H9 (cell line): Measurements from ENCODE around the gene MYOM3. TPM values are rescaled to one million over a fixed set of nuclear protein-coding genes. Genes with fewer than 3 reads are reported as not detected.

ENCODE experiments used
- DNase-seq: peaks from one replicate; pipeline ENCODE4 v3.0.0-alpha.2; 2017
- H2AFZ ChIP-seq: one replicate; pipeline ENCODE4 v1.6.1; 2013; ENCODE audit warnings: mild to moderate bottlenecking, low read length, control low read depth, moderate library complexity
- H2AK5ac ChIP-seq: 2 replicates; pipeline ENCODE4 v1.6.1; 2013; ENCODE audit warnings: low read length, control low read depth, mixed read lengths; ENCODE audit not compliant: insufficient read length
- H2BK120ac ChIP-seq: one replicate; pipeline ENCODE4 v1.6.1; 2013; ENCODE audit warnings: low read depth, mild to moderate bottlenecking, low read length, control low read depth, inconsistent platforms; ENCODE audit not compliant: poor library complexity, severe bottlenecking
- H2BK12ac ChIP-seq: 2 replicates; pipeline ENCODE4 v1.6.1; 2013; ENCODE audit warnings: low read length, control low read depth, mixed read lengths, low read depth; ENCODE audit not compliant: insufficient read length
- H2BK15ac ChIP-seq: 2 replicates; pipeline ENCODE4 v1.6.1; 2013; ENCODE audit warnings: low read depth, low read length, control low read depth
- H2BK20ac ChIP-seq: one replicate; pipeline ENCODE4 v1.6.1; 2013; ENCODE audit warnings: low read depth, mild to moderate bottlenecking, low read length, control low read depth, inconsistent platforms; ENCODE audit not compliant: poor library complexity, severe bottlenecking
- H2BK5ac ChIP-seq: 2 replicates; pipeline ENCODE4 v1.6.1; 2013; ENCODE audit warnings: low read length, control low read depth, mixed read lengths; ENCODE audit not compliant: insufficient read length
- H3K14ac ChIP-seq: 2 replicates; pipeline ENCODE4 v1.6.1; 2013; ENCODE audit warnings: low read length, control low read depth; ENCODE audit not compliant: insufficient read depth
- H3K18ac ChIP-seq: 2 replicates; pipeline ENCODE4 v1.6.1; 2013; ENCODE audit warnings: low read depth, mild to moderate bottlenecking, mixed read lengths, low read length, control low read depth; ENCODE audit not compliant: insufficient read length
- H3K23ac ChIP-seq: 2 replicates; pipeline ENCODE4 v1.6.1; 2013; ENCODE audit warnings: low read length, control low read depth, mixed read lengths, low read depth; ENCODE audit not compliant: insufficient read length
- H3K23me2 ChIP-seq: 2 replicates; pipeline ENCODE4 v1.6.1; 2013; ENCODE audit warnings: low read depth, mild to moderate bottlenecking, mixed read lengths, low read length, control low read depth; ENCODE audit not compliant: insufficient read length, poor library complexity, severe bottlenecking
- H3K27ac ChIP-seq: 2 replicates; pipeline ENCODE4 v1.5.1; 2013; ENCODE audit warnings: low read length, control low read depth, mixed read lengths, low read depth; ENCODE audit not compliant: insufficient read length
- H3K27me3 ChIP-seq: 2 replicates; pipeline ENCODE4 v1.6.1; 2013; ENCODE audit warnings: low read length, control low read depth, inconsistent platforms; ENCODE audit not compliant: insufficient read depth
- H3K4ac ChIP-seq: 2 replicates; pipeline ENCODE4 v1.6.1; 2013; ENCODE audit warnings: low read depth, mild to moderate bottlenecking, control low read depth, inconsistent platforms, low read length, moderate library complexity
- H3K4me1 ChIP-seq: 2 replicates; pipeline ENCODE4 v1.6.1; 2013; ENCODE audit warnings: low read length, control low read depth, inconsistent platforms; ENCODE audit not compliant: insufficient read depth
- H3K4me2 ChIP-seq: 2 replicates; pipeline ENCODE4 v1.6.1; 2013; ENCODE audit warnings: low read length, control low read depth, mixed read lengths; ENCODE audit not compliant: insufficient read length, insufficient read depth
- H3K56ac ChIP-seq: 2 replicates; pipeline ENCODE4 v1.6.1; 2013; ENCODE audit warnings: low read depth, mild to moderate bottlenecking, mixed read lengths, low read length, control low read depth; ENCODE audit not compliant: insufficient read length
- H3K79me1 ChIP-seq: 2 replicates; pipeline ENCODE4 v1.6.1; 2013; ENCODE audit warnings: low read depth, mild to moderate bottlenecking, moderate library complexity, low read length, control low read depth, inconsistent platforms; ENCODE audit not compliant: insufficient read depth, poor library complexity, severe bottlenecking
- H3K79me2 ChIP-seq: 2 replicates; pipeline ENCODE4 v1.6.1; 2013; ENCODE audit warnings: low read length, control low read depth, inconsistent platforms; ENCODE audit not compliant: insufficient read depth
- H3K9ac ChIP-seq: 2 replicates; pipeline ENCODE4 v1.6.1; 2013; ENCODE audit warnings: low read length, control low read depth, mixed read lengths; ENCODE audit not compliant: insufficient read length; ENCODE audit errors: extremely low read depth
- H3K9me3 ChIP-seq: one replicate; pipeline ENCODE4 v1.6.1; 2013; ENCODE audit warnings: low read depth, low read length, inconsistent platforms; ENCODE audit not compliant: control insufficient read depth
- H3T11ph ChIP-seq: one replicate; pipeline ENCODE4 v1.6.1; 2013; ENCODE audit warnings: mild to moderate bottlenecking, low read length, control low read depth, inconsistent platforms
- H4K20me1 ChIP-seq: one replicate; pipeline ENCODE4 v1.6.1; 2013; ENCODE audit not compliant: control insufficient read depth, insufficient read length, insufficient read depth
- H4K5ac ChIP-seq: 2 replicates; pipeline ENCODE4 v1.6.1; 2013; ENCODE audit warnings: low read depth, mild to moderate bottlenecking, mixed read lengths, low read length, control low read depth; ENCODE audit not compliant: insufficient read length
- H4K8ac ChIP-seq: replicated peaks from 2 replicates; pipeline ENCODE4 v1.6.1; 2013; ENCODE audit warnings: low read length, control low read depth, mixed read lengths, low read depth; ENCODE audit not compliant: insufficient read length
- H4K91ac ChIP-seq: 2 replicates; pipeline ENCODE4 v1.6.1; 2013; ENCODE audit warnings: low read depth, mild to moderate bottlenecking, moderate library complexity, mixed read lengths, low read length, control low read depth; ENCODE audit not compliant: insufficient read length
- H3K27ac Mint-ChIP-seq, 3 experiments: 2 replicates in 2 of 3; 3 replicates in 1 of 3; pipeline ENCODE4 v1.8.0; 2020 to 2021; ENCODE audit warnings: mixed read lengths in 3 of 3, mild to moderate bottlenecking in 1 of 3, moderate library complexity in 1 of 3
- H3K27me3 Mint-ChIP-seq: 2 replicates; pipeline ENCODE4 v1.8.0; 2021; ENCODE audit warnings: low read depth, mild to moderate bottlenecking, moderate library complexity, mixed read lengths
- H3K36me3 Mint-ChIP-seq, 3 experiments: 2 replicates in 2 of 3; 3 replicates in 1 of 3; pipeline ENCODE4 v1.8.0; 2020 to 2021; ENCODE audit warnings: low read depth in 3 of 3, mixed read lengths in 3 of 3; ENCODE audit not compliant: insufficient read depth in 1 of 3
- H3K4me1 Mint-ChIP-seq, 2 experiments: 2 replicates each; pipeline ENCODE4 v1.8.0; 2020; ENCODE audit warnings: mixed read lengths in 2 of 2
- H3K4me3 Mint-ChIP-seq, 2 experiments: 2 replicates in 1 of 2; 3 replicates in 1 of 2; pipeline ENCODE4 v1.8.0; 2020 to 2021; ENCODE audit warnings: mild to moderate bottlenecking in 2 of 2, mixed read lengths in 2 of 2, moderate library complexity in 1 of 2
- H3K9me3 Mint-ChIP-seq, 2 experiments: 2 replicates in 1 of 2; 3 replicates in 1 of 2; pipeline ENCODE4 v1.8.0; 2020; ENCODE audit warnings: mild to moderate bottlenecking in 2 of 2, mixed read lengths in 2 of 2, moderate library complexity in 1 of 2
- WGBS: extraction: QIAGEN DNeasy Blood & Tissue Kit; methylation state at CpG from one replicate; pipeline ENCODE4 v1.1.7; 2013; ENCODE audit warnings: missing lambda C conversion rate, low lambda C conversion rate, mixed read lengths; ENCODE audit not compliant: insufficient read length; ENCODE audit errors: extremely low coverage; 5-methylcytosine and 5-hydroxymethylcytosine counted together
- total RNA-seq: library from RNA; stranded (reverse); gene quantifications from 2 replicates; pipeline ENCODE4 v1.2.1, GENCODE V29; 2021
- TF ChIP-seq, protein P1 (sequence below): fragments of 200-600 bp; sonication (generic); conservative IDR thresholded peaks from 3 replicates; pipeline ENCODE4 v1.8.0; 2021; ENCODE audit warnings: antibody characterized with exemption, mild to moderate bottlenecking

The MYOM3 gene
- total RNA-seq, 1 experiment from 2014 or later = 0.11 TPM

DNA sequence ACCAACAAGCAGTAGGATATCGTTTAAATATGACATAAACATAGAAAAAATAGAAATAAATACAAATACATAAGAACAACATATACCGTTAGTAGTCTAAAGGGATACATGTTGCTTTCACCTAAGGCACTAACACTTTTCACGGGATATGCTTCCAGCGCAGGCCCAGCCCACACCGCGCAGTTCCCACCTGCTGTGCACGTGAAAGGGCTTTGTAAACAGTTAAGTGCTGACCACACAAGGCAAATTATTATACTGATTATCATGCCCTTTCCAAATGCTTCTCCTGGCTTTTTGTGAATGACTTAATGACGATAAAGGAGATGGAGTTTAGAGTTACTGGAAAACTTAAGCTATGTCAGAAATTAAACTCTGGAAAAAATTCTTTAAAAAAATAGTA lies 42.3 kb upstream of the MYOM3 start:
- TF ChIP-seq, protein P1, sequence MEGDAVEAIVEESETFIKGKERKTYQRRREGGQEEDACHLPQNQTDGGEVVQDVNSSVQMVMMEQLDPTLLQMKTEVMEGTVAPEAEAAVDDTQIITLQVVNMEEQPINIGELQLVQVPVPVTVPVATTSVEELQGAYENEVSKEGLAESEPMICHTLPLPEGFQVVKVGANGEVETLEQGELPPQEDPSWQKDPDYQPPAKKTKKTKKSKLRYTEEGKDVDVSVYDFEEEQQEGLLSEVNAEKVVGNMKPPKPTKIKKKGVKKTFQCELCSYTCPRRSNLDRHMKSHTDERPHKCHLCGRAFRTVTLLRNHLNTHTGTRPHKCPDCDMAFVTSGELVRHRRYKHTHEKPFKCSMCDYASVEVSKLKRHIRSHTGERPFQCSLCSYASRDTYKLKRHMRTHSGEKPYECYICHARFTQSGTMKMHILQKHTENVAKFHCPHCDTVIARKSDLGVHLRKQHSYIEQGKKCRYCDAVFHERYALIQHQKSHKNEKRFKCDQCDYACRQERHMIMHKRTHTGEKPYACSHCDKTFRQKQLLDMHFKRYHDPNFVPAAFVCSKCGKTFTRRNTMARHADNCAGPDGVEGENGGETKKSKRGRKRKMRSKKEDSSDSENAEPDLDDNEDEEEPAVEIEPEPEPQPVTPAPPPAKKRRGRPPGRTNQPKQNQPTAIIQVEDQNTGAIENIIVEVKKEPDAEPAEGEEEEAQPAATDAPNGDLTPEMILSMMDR = no peak
- Histone ChIP-seq H2AK5ac (no peak overlapping the region), H3K23ac (no peak overlapping the region), H3K14ac (no peak overlapping the region), H2BK15ac (no peak overlapping the region), H4K91ac (no peak overlapping the region), H3K27me3 (no peaks in the 10 kb centered on the region), H3K79me2 (no peaks in the 10 kb centered on the region), H3K27ac (no peak overlapping the region), H3K18ac (no peak overlapping the region), H3K4me2 (no peak overlapping the region), H3K23me2 (peaks cover 5% of the 10 kb centered on the region), H4K5ac (no peak overlapping the region), H2BK5ac (no peak overlapping the region), H3K79me1 (no peaks in the 10 kb centered on the region), H3K9ac (no peak overlapping the region), H3K4me1 (no peaks in the 10 kb centered on the region; the same call in 1 of the 2 replicates), H4K20me1 (no peaks in the 10 kb centered on the region), H2AFZ (no peak overlapping the region), H2BK120ac (no peak overlapping the region), H4K8ac (no peak overlapping the region), H2BK20ac (no peak overlapping the region), H3T11ph (no peak overlapping the region), H3K9me3 (no peaks in the 10 kb centered on the region), H2BK12ac (no peak overlapping the region), H3K56ac (no peak overlapping the region), H3K4ac (no peak overlapping the region)
- Mint-ChIP-seq H3K27ac (peak overlapping the region in 1 of 3 experiments; percentile 98; a peak in 2 of 7 replicates), H3K4me1 (peaks cover 46 to 51% of the 10 kb centered on the region in 2 experiments), H3K4me3 (peak overlapping the region in 1 of 2 experiments; percentile 34; a peak in 1 of 5 replicates), H3K36me3 (peaks cover 5 to 30% (median 28%) of the 10 kb centered on the region in 3 experiments; a peak in 6 of 7 replicates), H3K27me3 (no peaks in the 10 kb centered on the region; the same call in 1 of the 2 replicates), H3K9me3 (no peaks in the 10 kb centered on the region; a peak in 1 of 5 replicates)
- no CpG with 5 or more reads among the region's 8 CpGs for WGBS
- DNase-seq = peak; percentile 61
